GM12892 (cell line): ENCODE measurements around the gene LHX3.

Experiments
- POLR2A ChIP-seq: IDR thresholded peaks from 2 replicates; pipeline ENCODE4 v1.6.1; 2011; ENCODE audit warnings: low read depth, low read length, control low read depth
- TAF1 ChIP-seq: IDR thresholded peaks from 2 replicates; pipeline ENCODE4 v1.6.1; 2011; ENCODE audit warnings: low read depth, mild to moderate bottlenecking, control low read depth, low read length, borderline replicate concordance

DNA sequence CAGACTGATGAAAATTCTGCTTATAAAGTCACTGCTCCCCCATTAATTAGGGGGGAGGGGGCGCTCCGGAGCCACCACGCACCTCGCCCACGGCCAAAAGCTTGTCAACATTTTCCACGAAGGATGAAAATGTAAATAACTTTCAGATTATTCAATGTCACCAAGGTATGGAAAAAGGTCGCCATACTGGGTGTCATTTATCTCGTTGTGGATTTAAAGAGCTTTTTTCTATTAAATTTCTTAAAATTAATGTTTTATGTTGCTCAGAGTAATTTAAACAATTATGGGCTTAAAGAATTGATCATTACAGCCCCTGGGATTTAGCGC is 13.0 kb downstream of the LHX3 start:
- TF ChIP-seq POLR2A (no peak), TAF1 (no peak)
